ENCODE results near the gene CDKN3. TPM values are rescaled to one million over a fixed set of nuclear protein-coding genes. Genes with fewer than 3 reads are reported as not detected.

The CDKN3 gene
- 4.3 TPM for total RNA-seq
- long read RNA-seq, partial matches to known transcripts = 1 of 3 reads
- long read RNA-seq, other reads (novel, unspliced or antisense) = 0 of 3 reads

- intact Hi-C loops (cut with micrococcal nuclease) = no loop called here
- DNase-seq = peak; percentile 98
- peak; percentile 73 for TF ChIP-seq CTCF (IDR thresholded peaks at IDR 0.05; ENCODE audit: borderline replicate concordance)
- H3K27me3 ChIP-seq (ENCODE audit: low read depth) = no peaks in the 10 kb centered on the region
- H3K4me1 ChIP-seq = peaks cover 11% of the 10 kb centered on the region
- H3K4me3 ChIP-seq = peak within 1 kb of the TSS; percentile 81
- H3K9me3 ChIP-seq (replicated peaks) = no peaks in the 10 kb centered on the region
- peak within 1 kb of the TSS; percentile 46 for H3K27ac ChIP-seq (replicated peaks)
- H3K36me3 ChIP-seq = no peaks in the 10 kb centered on the region
These were observed at the start of gene CDKN3 for GRCh38 chr14:54396493-54397335. Gene CDKN3, plus strand, starts transcription at chr14:54397007. Its CDS starts 62 bp downstream, at chr14:54397069.

- no peak overlapping the region for H3K27ac ChIP-seq (replicated peaks)
- no peak for TF ChIP-seq CTCF (IDR thresholded peaks at IDR 0.05; ENCODE audit: borderline replicate concordance)
- H3K4me3 ChIP-seq = no peak overlapping the region
- H3K36me3 ChIP-seq = no peaks in the 10 kb centered on the region
- intact Hi-C loops (cut with micrococcal nuclease) = loop anchor here (10.0 kb wide), 1 partner anchor 1052 kb away; no protein-coding TSS in a partner anchor
- DNase-seq = no peak
- H3K27me3 ChIP-seq (ENCODE audit: low read depth) = no peaks in the 10 kb centered on the region
- H3K4me1 ChIP-seq = peaks cover 22% of the 10 kb centered on the region
- H3K9me3 ChIP-seq (replicated peaks) = no peaks in the 10 kb centered on the region
These were observed 49.8 kb upstream of the CDKN3 start for GRCh38 chr14:54347044-54347443.

GRCh38 chr14:54348001-54348611, 48.7 kb upstream of the CDKN3 start:
- intact Hi-C loops (cut with micrococcal nuclease) = loop anchor here (10.0 kb wide), 1 partner anchor 1053 kb away; no protein-coding TSS in a partner anchor
- Histone ChIP-seq H3K4me3 (no peak overlapping the region), H3K27ac (replicated peaks) (peak overlapping the region; percentile 73), H3K4me1 (peaks cover 22% of the 10 kb centered on the region), H3K36me3 (no peaks in the 10 kb centered on the region), H3K27me3 (ENCODE audit: low read depth) (no peaks in the 10 kb centered on the region), H3K9me3 (replicated peaks) (no peaks in the 10 kb centered on the region)
- peak; percentile 81 for TF ChIP-seq CTCF (IDR thresholded peaks at IDR 0.05; ENCODE audit: borderline replicate concordance)
- no peak for DNase-seq

GRCh38 chr14:54348923-54349620, 47.7 kb upstream of the CDKN3 start:
- H3K4me1 ChIP-seq = peaks cover 15% of the 10 kb centered on the region
- peak overlapping the region; percentile 73 for H3K27ac ChIP-seq (replicated peaks)
- TF ChIP-seq CTCF (IDR thresholded peaks at IDR 0.05; ENCODE audit: borderline replicate concordance) = no peak
- peak overlapping the region; percentile 36 for H3K4me3 ChIP-seq
- peak; percentile 51 for DNase-seq
- intact Hi-C loops (cut with micrococcal nuclease) = loop anchor here (10.0 kb wide), 1 partner anchor 1054 kb away; no protein-coding TSS in a partner anchor
- no peaks in the 10 kb centered on the region for H3K36me3 ChIP-seq
- peaks cover 9% of the 10 kb centered on the region for H3K9me3 ChIP-seq (replicated peaks)
- no peaks in the 10 kb centered on the region for H3K27me3 ChIP-seq (ENCODE audit: low read depth)

GRCh38 chr14:54349713-54350112, 47.1 kb upstream of the CDKN3 start:
- peaks cover 15% of the 10 kb centered on the region for H3K4me1 ChIP-seq
- intact Hi-C loops (cut with micrococcal nuclease) = loop anchor here (10.0 kb wide), 1 partner anchor 1055 kb away; no protein-coding TSS in a partner anchor
- peak overlapping the region; percentile 36 for H3K4me3 ChIP-seq
- no peaks in the 10 kb centered on the region for H3K36me3 ChIP-seq
- peaks cover 13% of the 10 kb centered on the region for H3K9me3 ChIP-seq (replicated peaks)
- TF ChIP-seq CTCF (IDR thresholded peaks at IDR 0.05; ENCODE audit: borderline replicate concordance) = no peak
- no peaks in the 10 kb centered on the region for H3K27me3 ChIP-seq (ENCODE audit: low read depth)
- H3K27ac ChIP-seq (replicated peaks) = peak overlapping the region; percentile 73
- no peak for DNase-seq
